ENCODE data around the gene FXYD5. TPM values are rescaled to one million over a fixed set of nuclear protein-coding genes. Genes with fewer than 3 reads are reported as not detected.

FXYD5 gene
- 13.0 and 18.0 TPM in 2 replicates for total RNA-seq

GRCh38 chr19:35154525-35155406, at the start of gene FXYD5:
TSS of gene FXYD5 (plus strand) at chr19:35154735. CDS start at chr19:35155551, 816 bp downstream.

GRCh38 chr19:35115177-35115951, 39.2 kb upstream of the FXYD5 start, which contains the start of gene FXYD3:
TSS of gene FXYD3 (plus strand) at chr19:35115823. CDS start at chr19:35119377, 3,554 bp downstream.

GRCh38 chr19:35134601-35135242, 19.8 kb upstream of the FXYD5 start, which contains the start of gene LGI4:
TSS of gene LGI4 (minus strand) at chr19:35135059. CDS start at chr19:35134680, 379 bp downstream.

GRCh38 chr19:35138305-35138892, 16.1 kb upstream of the FXYD5 start, which contains the start of gene FXYD1:
TSS of gene FXYD1 (plus strand) at chr19:35138824. CDS start at chr19:35140080, 1,256 bp downstream.

GRCh38 chr19:35143231-35143715, 11.3 kb upstream of the FXYD5 start, which contains the start of gene FXYD7:
TSS of gene FXYD7 (plus strand) at chr19:35143255. CDS start at chr19:35143334, 79 bp downstream.

Other genes starting within 250 kb of the FXYD5 start
- gene ZNF30, start 227.8 kb upstream of the FXYD5 start, total RNA-seq, result 2.7 and 4.6 TPM in 2 replicates
- gene ZNF792, start 190.5 kb upstream of the FXYD5 start, total RNA-seq, result 0.68 and 4.2 TPM in 2 replicates
- gene GRAMD1A, start 154.4 kb upstream of the FXYD5 start, total RNA-seq, result 8.9 and 31.9 TPM in 2 replicates
- under 0.01 and 0.64 TPM in 2 replicates for gene SCN1B, start 124.3 kb upstream of the FXYD5 start, total RNA-seq
- not detected in 2 replicates for gene HPN, start 113.0 kb upstream of the FXYD5 start, total RNA-seq
- gene FXYD3, start 38.9 kb upstream of the FXYD5 start, total RNA-seq, result 245 and 275 TPM in 2 replicates
- not detected in 2 replicates for gene LGI4, start 19.7 kb upstream of the FXYD5 start, total RNA-seq
- gene FXYD1, start 15.9 kb upstream of the FXYD5 start, total RNA-seq, result not detected in 2 replicates
- not detected in 2 replicates for gene FXYD7, start 11.5 kb upstream of the FXYD5 start, total RNA-seq
- not detected in 2 replicates for gene FAM187B, start 74.0 kb downstream of the FXYD5 start, total RNA-seq
- 25.6 and 121 TPM in 2 replicates for gene LSR, start 94.3 kb downstream of the FXYD5 start, total RNA-seq
- gene USF2, start 114.2 kb downstream of the FXYD5 start, total RNA-seq, result 64.6 and 90.3 TPM in 2 replicates
- not detected in 2 replicates for gene HAMP, start 127.8 kb downstream of the FXYD5 start, total RNA-seq
- not detected in 2 replicates for gene MAG, start 137.4 kb downstream of the FXYD5 start, total RNA-seq
- 0.34 TPM in 1 of 2 replicates, not detected in the other for gene CD22, start 174.5 kb downstream of the FXYD5 start, total RNA-seq
- gene FFAR1, start 193.2 kb downstream of the FXYD5 start, total RNA-seq, result not detected in 2 replicates
- not detected in 2 replicates for gene FFAR3, start 203.7 kb downstream of the FXYD5 start, total RNA-seq
- not detected in 2 replicates for gene GPR42, start 216.3 kb downstream of the FXYD5 start, total RNA-seq

Measured in nasal cavity respiratory epithelium epithelial cell of viscerocranial mucosa (primary cell).